AG10803 (cell line): Measurements from ENCODE around the gene POLR2L.

ENCODE experiments used
- DNase-seq: peaks from one replicate; pipeline ENCODE4 v3.0.0; 2010; ENCODE audit warnings: low read depth
- H3K4me3 ChIP-seq: 2 replicates; pipeline ENCODE4 v1.5.1; 2011; ENCODE audit warnings: mild to moderate bottlenecking, low read length, control low read depth
- TF ChIP-seq, protein P1 (sequence below): conservative IDR thresholded peaks from 2 replicates; pipeline ENCODE4 v1.5.1; 2011; ENCODE audit warnings: mild to moderate bottlenecking, low read length, control low read depth, inconsistent platforms

POLR2L gene

DNA sequence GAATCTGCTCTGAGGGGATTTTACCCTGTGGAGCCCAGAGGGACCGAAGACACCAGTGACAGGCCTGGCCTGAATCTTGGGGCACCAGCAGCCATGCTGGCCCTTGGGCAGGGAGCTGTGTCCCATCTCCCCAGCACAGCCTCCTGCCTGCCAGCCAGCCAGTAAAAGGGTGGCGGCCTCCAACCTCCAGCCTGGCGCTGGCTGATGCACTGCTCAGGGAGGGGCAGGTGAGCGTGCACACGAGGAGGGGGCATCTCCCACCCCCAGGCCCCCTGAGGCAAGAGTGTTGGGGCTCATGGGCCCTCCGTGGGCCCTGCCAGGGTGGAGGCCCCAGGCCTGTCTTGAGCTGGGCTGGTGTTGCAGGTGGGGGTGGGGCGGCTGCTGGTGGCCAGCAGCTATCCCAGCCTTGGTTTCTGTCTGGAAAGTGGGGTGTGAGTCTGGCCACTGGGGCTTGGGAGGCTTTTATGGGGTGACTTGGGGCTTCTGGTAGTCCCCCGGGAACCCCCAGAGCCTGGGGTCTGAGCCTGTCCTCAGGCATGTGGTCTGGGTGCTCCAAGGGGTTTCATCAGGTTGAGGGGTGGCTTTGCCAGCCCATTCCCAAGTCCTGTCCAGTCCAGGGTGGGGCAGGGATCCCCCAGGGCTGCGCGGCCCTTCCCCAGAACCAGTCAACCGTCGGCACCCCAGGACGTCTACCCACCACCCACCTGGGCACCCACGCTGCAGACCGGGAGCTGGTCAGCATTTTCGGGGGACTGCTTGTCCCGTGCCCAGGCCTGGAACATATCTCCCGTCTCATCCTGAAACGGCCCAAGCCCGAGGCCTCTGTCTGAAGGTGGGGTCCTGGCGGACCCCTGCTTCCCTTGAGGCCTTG, 18.1 kb upstream of the POLR2L start:
- no peak for DNase-seq
- H3K4me3 ChIP-seq = no peak overlapping the region
- TF ChIP-seq, protein P1, sequence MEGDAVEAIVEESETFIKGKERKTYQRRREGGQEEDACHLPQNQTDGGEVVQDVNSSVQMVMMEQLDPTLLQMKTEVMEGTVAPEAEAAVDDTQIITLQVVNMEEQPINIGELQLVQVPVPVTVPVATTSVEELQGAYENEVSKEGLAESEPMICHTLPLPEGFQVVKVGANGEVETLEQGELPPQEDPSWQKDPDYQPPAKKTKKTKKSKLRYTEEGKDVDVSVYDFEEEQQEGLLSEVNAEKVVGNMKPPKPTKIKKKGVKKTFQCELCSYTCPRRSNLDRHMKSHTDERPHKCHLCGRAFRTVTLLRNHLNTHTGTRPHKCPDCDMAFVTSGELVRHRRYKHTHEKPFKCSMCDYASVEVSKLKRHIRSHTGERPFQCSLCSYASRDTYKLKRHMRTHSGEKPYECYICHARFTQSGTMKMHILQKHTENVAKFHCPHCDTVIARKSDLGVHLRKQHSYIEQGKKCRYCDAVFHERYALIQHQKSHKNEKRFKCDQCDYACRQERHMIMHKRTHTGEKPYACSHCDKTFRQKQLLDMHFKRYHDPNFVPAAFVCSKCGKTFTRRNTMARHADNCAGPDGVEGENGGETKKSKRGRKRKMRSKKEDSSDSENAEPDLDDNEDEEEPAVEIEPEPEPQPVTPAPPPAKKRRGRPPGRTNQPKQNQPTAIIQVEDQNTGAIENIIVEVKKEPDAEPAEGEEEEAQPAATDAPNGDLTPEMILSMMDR = no peak

DNA sequence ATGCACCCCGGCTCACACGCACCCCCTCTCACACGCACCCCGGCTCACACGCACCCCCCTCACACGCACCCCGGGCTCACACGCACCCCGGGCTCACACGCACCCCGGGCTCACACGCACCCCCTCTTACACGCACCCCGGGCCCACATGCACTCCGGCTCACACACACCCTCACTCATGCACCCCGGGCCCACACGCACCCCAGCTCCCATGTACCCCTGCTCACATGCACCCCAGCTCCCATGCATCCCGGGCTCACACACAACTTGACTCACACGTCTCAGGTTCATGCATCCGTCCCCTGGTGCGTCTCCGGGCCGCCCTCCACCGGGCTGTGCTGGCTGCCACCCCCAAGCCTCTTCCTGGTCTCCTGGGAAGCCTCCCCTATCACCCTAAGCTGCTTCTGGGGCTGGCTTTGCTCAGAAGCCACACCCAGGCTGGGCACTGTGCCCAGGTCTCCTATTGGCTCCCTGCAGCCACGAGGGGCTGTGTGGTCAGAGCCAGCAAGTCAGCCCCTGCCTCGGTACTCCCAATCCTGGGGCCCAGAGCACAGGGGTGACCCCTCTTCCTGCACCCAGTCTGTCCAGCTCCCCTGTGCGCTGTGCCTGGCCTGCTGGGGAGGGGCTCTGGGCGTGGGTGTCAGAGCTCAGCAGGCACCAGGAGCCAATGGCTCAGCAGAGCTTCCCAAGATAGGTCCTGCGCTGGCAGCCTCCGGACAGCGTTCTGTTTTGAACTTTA, 17.2 kb upstream of the POLR2L start:
- TF ChIP-seq, protein P1 = no peak
- peak; percentile 67 for DNase-seq
- H3K4me3 ChIP-seq = no peak overlapping the region

DNA sequence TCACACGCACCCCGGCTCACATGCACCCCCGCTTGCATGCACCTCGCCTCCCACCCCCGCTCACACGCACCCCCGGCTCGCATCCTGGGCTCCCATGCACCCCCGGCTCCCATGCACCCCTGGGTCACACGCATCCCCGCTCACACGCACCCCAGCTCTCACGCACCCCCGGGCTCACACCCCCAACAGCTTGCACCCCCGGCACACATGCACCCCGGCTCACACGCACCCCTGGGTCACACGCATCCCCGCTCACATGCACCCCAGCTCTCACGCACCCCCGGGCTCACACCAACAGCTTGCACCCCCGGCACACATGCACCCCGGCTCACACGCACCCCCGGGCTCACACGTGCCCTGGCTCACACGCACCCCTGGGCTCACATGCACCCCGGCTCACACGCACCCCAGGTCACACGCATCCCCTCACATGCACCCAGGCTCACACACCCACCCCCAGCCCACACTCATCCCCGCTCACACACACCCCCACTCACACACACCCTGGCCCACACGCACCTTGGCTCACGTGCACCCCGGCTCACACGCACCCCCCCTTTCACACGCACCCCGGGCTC, 16.5 kb upstream of the POLR2L start:
- no peak overlapping the region for H3K4me3 ChIP-seq
- DNase-seq = no peak
- TF ChIP-seq, protein P1 = no peak

DNA sequence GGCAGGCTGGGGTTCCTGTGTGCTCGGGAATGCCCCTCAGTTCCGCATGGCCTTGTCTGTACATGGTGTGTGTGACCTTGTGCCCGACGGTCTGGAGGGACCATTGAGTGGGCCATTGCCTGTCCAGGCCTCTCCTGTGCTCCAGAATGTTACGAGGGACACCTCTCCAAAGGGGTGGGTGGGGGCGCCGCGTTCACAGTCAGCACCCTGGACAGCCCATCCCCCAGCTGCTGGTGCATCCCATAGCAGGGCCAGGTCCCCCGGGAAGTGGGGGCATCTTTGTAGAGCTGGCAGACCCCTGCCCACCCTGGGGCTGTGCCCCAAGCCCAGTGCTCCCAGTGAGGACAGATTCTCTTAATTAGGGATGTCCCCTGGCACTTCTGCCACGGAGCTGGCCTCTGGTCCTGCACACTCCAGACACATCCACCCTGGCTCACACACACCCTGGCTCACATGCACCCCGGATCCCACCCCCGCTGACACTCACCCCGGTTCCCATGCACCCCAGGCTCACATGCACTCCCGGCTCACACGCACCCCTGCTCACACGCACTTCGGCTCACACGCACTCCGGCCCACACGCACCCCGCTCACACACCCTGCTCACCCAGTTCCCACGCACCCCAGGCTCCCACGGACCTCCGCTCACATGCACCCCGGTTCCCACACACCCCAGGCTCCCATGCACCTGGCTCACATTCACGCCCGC, 15.9 kb upstream of the POLR2L start:
- TF ChIP-seq, protein P1 = no peak
- H3K4me3 ChIP-seq = no peak overlapping the region
- DNase-seq = no peak

DNA sequence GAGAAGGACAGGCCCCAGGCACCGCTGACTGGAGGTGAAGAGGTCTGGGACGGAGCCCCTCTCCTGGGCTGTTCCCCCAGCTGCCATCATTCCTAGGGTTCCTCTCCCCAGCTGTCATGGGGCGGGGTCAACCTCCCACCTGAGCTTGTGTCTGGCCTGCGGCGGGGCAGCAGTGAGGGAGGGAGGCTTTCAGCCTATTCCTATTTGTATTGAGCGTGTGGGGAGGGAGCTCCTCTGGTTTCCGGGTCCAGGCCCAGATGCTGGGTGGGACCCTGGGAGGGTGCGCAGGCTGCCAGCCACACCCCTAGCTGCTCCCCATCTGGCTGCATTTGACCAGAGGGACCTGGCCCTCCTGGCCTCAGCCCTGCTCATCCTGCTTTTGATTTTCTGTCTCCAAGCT, 14.1 kb upstream of the POLR2L start:
- TF ChIP-seq, protein P1 = no peak
- no peak overlapping the region for H3K4me3 ChIP-seq
- no peak for DNase-seq

DNA sequence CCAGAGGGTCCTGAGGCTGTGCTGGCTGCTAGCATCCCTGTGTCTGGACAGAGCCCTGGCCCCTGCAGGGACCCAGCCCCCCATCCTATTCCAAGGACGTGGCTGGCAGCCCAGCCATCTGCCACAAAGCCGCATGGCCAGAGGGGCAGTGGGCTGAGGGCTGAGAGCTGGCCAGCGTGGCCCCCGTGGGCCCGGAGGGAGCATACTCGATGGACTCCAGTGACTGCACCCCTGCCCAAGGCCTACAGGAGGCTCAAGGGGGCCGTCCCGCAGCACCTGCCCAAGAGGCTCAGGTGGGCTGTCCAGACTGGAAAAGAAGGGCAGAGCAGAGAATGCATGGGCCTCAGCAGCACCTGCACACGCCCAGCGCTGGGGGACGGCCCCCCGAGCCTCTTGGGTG, 13.5 kb upstream of the POLR2L start:
- no peak for DNase-seq
- H3K4me3 ChIP-seq = no peak overlapping the region
- TF ChIP-seq, protein P1 = no peak
